NK-92 (cell line): ENCODE results near the gene CHCHD1.
"Not testable (repeated sequence)": the region's sequence is repeated elsewhere in the genome, so short reads cannot be mapped to it uniquely, and the experiment has no call there.

Source experiments
- DNase-seq: peaks from one replicate; lab custom pipeline; 2025; ENCODE audit not compliant: unreplicated experiment; lab: John Stamatoyannopoulos, UW

The CHCHD1 gene

DNA sequence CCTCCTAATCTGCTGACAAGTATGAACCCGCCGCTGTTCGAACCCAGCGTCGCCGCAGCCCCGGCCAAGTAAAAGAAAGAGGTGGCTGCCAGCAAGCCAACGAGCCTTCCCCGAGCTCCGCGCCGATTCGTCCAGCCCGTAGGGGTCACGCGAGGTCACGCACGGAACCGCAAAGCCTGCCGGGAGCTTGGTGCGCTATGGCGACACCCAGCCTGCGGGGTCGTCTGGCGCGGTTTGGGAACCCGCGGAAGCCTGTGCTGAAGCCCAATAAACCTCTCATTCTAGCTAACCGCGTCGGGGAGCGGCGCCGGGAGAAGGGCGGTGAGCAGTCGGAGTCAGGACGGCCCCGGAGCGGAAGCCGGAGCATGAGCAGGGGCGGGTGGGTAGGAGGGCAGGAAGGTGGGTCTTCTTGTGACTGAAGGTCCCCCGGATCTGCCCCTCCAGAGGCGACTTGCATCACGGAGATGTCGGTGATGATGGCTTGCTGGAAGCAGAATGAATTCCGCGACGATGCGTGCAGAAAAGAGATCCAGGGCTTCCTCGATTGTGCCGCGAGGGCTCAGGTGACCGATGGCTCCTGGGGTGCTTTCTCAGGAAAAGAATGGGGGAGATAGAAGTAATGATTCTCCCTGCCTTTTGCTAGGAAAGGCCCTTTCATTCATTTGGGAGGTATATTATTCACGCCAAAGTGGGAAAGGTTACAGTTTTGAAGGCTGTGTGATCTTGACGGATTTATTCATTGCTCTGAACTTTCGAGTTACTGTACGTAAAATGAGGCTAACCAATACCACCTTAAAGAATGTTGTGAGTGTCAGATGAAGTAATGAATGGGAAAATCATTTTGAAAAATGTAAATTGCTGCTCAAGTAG lies at the start of gene CHCHD1:
TSS of gene CHCHD1 (plus strand) at position 170 of the 870 bp plus-strand sequence. CDS start at position 198, 28 bp downstream.
- DNase-seq, result peak; percentile 40

DNA sequence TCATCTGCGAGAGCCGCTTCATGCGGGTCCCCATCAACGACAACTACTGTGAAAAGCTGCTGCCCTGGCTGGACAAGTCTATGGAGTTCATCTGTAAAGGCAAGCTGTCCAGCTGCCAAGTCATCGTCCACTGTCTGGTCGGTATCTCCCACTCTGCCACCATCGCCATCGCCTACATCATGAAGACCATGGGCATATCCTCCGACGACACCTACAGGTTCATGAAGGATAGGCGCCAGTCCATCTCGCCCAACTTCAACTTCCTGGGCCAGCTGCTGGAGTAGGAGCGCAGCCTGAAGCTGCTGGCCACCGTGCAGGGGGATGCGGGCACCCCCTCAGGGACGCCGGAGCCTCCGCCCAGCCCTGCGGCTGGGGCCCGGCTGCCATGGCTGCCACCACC lies 49.4 kb upstream of the CHCHD1 start:
- DNase-seq, result no peak

DNA sequence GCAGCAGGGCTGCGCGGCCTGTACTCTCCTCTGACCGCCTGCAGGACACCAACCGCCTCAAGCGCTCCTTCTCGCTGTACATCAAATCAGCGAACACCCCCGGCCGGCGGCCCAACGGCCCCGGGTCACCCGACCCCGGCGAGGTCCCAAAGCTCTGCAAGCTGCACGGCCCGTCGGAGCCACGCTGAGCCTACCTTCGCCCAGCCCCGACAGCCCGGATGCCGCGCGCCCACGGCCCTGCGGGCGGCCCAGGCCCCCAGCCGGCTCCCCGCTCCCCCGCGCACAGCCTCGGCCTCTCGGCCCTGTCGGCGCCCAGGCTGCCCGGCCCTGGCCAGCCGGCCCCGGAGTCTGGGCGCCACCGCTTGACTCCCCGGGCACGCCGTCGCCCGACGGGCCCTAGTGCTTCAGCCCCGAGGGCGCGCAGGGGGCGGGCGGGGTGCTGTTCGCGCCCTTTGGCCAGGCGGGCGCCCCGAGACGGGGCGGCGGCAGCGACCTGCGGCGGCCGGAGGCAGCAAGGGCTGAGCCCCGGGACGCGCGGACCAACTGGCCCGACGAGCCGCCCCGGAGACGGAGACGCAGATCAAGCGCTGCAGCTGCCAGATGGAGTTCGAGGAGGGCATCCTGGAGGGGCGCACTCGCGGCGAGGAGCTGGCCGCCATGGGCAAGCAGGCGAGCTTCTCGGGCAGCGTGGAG lies 48.8 kb upstream of the CHCHD1 start:
- no peak for DNase-seq

DNA sequence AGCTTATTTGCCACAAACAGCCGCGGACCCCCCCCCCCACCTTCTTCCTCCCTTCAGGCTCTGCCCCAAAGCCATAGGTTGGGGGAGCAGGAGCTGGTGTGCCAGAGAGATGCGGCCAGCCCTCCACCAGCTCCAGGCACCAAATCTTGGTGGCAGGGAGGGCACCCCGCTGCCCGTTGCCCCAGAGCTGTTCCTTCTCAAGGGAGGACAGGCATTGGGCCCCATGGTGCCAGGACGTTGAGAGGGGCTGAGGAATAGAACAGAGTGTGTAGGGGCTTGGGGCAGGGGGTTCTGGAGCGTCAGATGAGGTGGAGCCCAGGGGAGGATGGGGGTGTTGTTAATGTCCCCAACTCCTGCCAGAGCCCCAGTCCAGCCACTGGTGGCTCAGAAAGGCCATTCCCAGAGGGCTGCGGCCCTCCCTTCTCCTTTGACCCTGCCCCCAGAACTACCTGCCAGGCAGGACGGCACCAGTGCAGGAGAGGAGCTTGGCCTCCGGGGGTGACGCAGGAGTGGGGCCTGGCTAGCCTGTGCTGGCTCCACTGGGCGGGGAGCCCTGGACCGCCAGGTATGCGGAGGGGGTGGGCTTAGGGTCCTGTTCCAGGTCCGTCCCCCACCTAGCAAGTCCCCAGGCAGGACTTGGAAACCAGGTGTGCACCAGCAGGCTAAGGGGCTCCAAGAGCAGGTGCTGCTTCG lies 47.7 kb upstream of the CHCHD1 start:
- no peak for DNase-seq

DNA sequence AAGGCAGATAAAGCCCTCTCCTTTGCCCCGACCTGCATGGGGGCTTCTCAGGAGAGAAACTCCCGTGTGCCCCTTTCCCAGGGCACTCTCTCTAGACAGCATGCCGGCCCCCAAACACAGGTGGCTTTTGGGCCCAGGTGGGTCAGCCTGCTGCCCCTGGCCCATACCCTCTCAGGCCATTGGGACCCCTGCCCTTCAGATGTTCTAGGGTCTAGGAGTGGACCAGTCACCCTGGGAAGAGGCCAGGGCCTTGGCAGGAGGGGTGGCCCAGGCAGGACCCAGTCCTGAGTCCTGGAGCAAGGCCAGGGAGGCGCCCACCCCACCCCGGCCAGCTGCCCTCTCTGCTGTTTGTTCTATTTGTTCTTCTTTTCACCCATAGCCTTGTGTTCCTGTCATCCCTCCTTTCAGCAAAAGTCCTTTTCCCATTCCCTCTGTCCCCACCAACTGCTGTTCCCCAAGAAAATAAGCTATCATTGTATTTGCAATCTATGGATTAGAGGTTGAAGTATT lies 47.0 kb upstream of the CHCHD1 start:
- DNase-seq, result no peak

DNA sequence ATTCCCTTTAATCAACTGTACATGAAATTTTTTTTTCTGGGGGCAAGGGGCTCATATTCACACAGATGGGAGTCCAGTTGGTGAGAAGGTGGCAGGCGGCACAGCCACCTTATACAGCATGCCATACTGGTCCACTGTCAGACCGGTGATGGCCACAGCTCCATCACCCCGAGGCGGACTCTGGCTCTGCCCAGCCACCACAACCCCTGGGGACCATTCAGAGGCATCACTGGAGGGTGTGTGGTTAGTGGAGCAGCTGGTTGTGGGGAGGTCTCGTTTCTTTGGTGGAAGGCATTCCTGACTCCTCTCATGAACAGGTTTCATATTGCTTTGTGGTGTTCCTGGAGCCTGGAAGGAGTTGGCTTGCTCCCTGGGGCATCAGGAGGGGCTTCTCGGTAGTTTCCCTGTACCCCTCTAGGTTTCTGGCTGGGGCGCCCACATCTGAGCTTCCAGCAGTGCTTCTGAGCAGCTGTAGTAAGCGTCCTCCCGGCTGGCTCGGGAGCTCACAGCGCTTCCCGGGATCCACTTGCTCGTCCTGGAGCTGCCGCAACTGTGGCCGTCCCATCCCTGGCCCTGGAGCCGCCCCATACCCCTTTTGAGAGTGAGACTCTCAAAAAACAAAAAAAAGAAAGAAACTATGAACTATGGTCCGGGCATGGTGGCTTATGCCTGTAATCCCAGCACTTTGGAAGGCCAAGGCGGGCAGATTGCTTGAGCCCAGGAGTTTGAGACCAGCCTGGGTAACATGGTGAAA lies 41.2 kb upstream of the CHCHD1 start:
- not testable (repeated sequence) for DNase-seq

DNA sequence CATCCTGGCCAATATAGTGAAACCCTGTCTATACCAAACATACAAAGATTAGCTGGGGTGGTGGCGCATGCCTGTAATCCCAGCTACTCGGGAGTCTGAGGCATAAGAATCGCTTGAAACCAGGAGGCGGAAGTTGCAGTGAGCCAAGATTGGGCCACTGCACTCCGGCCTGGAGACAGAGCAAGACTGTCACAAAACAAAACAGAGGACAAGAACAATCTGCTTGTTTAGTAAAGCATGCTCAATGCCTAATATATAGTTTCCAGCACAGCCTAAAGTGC lies 39.5 kb upstream of the CHCHD1 start:
- no peak for DNase-seq

DNA sequence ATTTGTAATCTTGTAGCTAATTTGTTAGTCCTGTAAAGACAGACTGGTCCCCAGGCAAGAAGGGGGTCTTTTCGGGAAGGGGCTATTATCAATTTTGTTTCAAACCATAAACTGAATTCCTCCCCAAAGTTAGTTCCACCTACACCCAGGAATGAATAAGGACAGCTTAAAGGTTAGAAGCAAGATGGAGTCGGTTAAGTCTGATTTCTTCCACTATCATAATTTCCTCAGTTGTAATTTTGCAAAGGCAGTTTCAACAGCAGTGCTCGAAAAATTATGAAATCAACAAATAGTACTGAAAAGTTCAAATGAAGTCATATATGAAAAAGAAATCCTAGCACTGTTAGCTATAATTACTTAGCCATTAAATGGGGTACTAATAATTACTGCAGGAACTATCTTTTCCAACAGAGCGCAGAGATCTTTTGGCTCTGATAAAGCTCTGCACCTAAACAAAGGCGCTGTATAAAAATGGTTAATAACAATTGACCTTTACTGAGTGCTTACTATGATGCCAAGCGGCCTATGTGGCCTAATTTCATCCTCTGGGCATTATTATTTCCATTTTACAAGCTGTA lies 38.4 kb upstream of the CHCHD1 start:
- DNase-seq, result no peak

DNA sequence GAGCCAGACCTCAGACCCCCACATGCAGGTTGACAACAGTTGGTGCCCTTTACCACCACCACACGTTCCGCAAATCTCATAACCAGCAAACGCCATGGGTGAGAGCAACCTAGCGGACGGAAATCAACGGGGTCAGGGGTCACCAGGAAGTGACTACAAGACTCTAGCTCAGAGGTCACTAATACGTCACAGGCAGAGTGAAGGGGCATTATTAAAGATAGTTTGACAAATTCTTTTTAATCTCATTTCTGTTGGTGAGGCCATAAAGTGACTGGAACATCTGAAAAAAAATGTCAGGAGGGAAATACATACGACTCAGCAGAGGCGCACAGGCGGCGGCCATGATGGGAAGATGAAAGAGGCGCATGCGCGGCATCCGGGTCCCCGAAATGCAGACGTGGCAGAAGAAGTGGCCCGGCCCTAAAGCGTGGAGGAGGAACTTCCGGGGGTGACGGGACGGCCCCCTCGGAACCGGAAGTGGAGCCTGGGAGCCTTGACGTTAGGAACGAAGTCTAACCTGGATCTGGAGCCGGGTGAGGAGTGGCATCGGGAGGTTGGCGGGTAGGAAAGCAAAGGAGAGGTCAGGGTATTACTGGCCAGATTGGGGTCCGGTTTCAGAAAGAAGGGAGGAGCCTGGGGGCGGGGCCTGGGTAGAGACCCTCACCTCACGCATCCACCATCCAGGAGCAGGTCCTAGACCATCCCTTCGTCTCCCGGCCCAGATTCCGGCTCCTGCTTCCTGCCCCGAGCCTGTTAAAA lies 37.8 kb upstream of the CHCHD1 start, which contains the start of gene SEC24C:
TSS of gene SEC24C (plus strand) at position 468 of the 759 bp plus-strand sequence. CDS start 2,461 bp downstream, outside the sequence.
- DNase-seq, result peak; percentile 78

DNA sequence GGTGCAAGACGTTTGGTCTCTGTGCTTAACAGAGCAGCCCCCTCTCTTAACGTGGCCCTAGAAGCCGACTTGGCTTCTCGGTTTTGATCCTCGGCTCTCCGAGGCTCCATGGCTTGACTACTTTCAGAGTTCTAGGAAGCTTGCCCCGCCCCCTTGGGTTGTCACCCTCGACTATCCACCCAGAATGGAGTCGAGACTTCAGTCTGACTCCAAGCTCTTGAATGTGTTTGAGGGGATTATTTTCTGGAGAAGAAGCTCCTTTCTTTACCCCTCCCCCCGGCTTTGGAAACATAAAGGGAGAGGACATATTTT lies 37.2 kb upstream of the CHCHD1 start:
- DNase-seq, result no peak

DNA sequence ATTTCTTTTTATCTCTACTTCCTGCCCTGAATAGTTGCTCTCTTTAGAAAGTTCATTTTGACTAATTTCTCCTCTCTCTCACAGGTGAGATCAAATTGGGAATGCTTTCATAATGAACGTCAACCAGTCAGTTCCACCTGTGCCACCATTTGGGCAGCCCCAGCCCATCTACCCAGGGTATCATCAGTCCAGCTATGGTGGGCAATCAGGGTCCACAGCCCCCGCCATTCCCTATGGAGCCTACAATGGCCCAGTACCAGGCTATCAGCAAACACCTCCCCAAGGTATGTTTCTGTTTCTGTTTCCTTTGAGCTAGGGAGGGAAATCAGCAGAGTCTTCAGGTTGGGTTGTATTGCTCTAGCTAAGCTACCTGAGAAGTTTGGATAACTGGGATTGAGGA lies 35.1 kb upstream of the CHCHD1 start:
- no peak for DNase-seq

DNA sequence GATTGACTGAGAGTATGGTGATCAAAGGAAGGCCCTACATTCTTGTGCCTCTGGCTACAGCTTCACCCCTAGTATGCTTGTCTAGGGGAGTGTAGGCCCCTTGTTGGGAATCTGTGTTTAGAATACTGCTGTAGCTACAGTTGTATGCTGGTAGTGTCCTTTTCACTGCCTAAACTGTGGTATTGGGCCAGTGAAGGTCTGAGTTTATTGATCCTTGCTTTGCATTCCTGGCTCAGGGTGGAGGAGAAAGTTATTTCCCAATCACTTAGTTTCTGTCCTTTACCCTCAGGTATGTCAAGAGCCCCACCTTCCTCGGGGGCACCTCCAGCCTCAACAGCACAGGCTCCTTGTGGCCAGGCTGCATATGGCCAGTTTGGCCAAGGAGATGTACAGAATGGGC lies 31.0 kb upstream of the CHCHD1 start:
- DNase-seq, result no peak

DNA sequence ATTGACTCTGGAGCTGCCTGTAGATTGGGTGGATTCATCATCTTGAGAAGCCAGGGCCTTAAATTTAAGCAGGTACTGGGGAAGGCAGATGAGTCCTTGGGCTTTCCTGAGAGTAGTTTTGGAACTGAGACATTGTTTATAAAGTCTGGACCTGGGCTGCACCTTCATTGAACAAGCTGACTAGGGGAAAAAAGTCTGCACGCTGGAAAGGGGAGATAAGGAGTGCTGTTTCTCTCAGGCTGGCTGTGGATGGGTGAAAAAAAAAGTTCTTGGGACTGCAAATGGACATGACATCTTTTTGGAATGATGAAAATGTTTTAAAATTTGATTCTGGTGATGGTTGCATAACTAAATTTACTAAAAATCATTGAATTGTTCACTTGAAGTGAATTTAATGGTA lies 25.7 kb upstream of the CHCHD1 start:
- no peak for DNase-seq

DNA sequence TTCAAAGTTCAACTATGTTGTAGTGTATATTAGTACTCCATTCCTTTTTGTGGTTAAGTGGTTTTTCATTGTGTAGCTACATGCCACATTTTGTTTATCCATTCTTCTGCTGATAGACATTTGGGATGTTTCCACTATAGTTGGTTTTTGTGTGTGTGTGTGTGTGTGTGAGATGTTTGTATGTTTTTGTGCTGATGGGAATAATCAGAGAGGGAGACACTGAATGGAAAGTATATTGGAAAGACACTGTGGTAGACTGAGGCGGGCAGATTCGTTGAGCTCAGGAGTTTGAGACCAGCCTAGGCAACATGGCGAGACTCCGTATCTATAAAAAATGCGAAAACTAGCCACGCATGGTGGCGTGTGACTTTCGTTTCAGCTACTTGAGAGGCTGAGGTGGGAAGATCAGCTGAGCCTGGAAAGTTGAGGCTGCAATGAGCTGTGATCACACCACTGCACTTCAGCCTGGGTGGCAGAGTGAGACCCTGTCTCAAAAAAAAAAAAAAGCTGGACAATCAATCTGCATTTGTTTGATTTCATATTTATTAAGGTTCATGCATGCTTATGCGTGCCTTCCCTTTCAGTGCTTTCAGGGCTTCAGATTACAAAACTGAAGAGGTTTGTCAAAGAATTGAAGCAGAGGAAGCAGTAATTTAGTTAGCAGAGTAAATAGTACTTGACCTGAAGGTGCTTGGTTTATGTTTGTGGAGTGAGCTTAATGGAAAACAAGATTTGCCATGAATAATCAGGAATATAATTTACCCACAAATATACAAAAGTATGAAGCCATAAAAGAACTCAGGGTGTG lies 22.9 kb upstream of the CHCHD1 start:
- no peak for DNase-seq

DNA sequence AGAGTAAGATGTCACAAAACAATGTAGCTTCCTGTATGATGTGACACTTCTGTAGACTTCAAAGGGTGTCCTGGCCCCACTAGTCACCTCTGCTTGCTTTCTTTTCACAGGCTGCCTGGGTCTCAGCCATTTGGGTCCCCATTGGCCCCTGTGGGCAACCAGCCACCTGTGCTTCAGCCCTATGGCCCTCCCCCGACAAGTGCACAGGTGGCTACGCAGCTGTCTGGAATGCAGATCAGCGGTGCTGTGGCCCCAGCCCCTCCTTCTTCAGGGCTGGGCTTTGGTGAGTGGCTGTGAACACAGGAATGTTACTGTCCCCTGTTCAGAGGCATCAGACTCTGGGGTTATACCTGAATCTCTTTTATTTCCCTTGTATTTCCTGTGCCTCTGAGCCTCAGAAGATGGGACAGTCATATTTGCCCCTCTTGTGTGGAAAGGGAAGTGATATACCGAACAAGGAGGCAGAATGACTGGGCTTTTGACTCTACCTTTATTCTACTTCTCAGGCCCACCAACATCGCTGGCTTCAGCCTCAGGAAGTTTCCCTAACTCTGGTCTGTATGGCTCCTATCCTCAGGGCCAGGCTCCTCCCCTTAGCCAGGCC lies 22.2 kb upstream of the CHCHD1 start:
- no peak for DNase-seq

DNA sequence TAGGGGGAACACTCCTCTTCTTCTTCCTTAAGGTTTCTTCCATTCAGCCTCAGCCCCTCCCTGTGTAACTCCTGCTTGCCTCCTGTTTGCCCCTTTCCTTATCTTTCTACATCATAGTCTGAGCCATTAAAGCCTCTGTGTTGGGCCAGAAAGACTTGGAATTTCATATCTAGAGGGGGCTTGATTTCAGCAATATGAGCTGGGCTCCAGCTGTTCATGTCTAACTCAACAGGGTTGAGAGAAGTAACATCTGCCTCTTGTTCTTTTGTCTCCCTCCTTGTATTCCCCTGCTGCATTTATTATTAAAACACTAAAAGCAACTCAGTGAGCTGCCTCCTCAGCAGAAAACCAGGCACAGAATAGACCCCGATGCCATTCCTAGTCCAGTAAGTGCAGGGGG lies 20.1 kb upstream of the CHCHD1 start:
- DNase-seq, result no peak

DNA sequence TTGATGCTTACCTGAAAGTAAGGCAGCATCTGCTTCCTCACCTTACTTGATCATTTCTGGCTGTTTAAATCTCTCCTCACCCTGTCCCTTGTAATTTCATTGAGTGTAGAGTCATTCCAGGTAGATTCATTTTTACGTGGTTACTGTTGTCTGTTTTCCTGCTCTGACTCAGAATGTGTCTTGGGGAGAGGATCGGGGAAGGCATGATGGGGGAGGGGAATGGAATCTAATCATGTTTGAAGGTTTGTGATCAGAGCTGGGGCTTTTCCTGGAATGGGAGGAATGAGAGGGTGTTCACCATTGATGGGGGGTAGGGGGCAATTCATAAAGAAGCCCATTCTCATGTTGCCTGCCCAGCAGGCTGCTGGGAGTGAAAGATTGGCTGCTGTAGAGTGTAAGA lies 18.9 kb upstream of the CHCHD1 start:
- no peak for DNase-seq

DNA sequence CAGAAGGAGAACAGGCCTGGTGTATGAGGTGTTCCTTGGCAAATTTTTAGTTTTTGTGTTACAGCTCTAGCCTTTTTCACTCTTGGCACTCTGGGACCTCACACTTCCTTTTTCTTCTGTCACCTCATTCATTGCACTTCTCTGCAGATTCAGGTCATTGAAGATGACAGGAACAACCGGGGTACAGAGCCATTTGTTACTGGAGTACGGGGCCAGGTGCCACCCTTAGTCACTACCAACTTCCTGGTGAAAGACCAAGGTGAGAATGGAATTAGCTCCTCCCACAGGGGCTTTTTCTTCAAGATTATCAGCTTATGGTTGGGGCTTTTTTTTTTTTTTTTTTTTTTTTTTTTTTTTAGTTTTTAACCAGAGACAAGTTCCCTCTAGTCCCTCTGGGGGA lies 18.5 kb upstream of the CHCHD1 start:
- no peak for DNase-seq

DNA sequence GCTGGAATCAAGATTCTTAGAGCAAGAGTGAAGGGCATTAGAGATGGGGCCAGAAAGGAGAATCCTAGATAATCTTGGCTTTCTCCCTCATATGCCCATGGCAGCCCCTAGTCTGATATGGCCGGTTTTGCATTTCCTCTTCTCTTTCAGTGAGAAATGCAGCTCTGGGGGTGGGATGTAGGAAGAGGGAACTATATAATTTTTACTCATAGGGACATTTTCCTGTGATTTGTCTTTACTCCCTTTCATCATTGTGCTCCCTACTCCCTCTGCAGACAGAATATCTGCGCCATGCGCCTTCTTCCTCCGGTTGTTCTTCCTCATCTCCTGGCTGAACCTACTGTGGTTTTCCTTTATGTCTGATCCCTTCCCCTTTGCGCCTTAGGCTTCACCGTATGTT lies 16.8 kb upstream of the CHCHD1 start:
- no peak for DNase-seq
